A549 (cell line): Measurements from ENCODE around the gene TSHZ2. TPM values are rescaled to one million over a fixed set of nuclear protein-coding genes. Genes with fewer than 3 reads are reported as not detected.
A peak's percentile ranks its signal among the peaks of the same experiment; 100 is the strongest.

Experiments used
- ATAC-seq, 2 experiments: fragments of 200-7000 bp in 1 of 2; fragments of >200 bp in 1 of 2; cut with Nextera tagmentation in 1 of 2; cut with Tn5 transposase in 1 of 2; 3 replicates each; pipeline versions ENCODE4 v1.8.0 to v1.9.1; 2018 to 2020; ENCODE audit warnings: mild to moderate bottlenecking in 1 of 2, moderate library complexity in 1 of 2
- CTCF ChIA-PET: fragments of 300-600 bp; sonication (Branson Sonifier 250); formaldehyde crosslinking; extraction: SDS; loops from one replicate; lab custom pipeline; 2021; ENCODE audit warnings: antibody characterized with exemption, inconsistent platforms; lab: Yijun Ruan, JAX
- POLR2A ChIA-PET: fragments of 350-600 bp; formaldehyde crosslinking; extraction: SDS; loops from one replicate; lab custom pipeline; 2021; ENCODE audit warnings: antibody characterized with exemption, inconsistent platforms; lab: Yijun Ruan, JAX
- DNase-seq, 2 experiments: peaks; one replicate each; pipeline versions ENCODE4 v3.0.0 to v3.0.0-alpha.2; 2011 to 2016; ENCODE audit warnings: low read depth in 1 of 2, low spot score in 1 of 2
- FAIRE-seq: peaks from 2 replicates; lab custom pipeline; 2011; peaks lifted over from hg19 to GRCh38; lab: Jason Lieb, UNC
- H3K27ac ChIP-seq, 2 experiments: fragments of >200 bp; sonication (Bioruptor Twin); formaldehyde crosslinking; 3 replicates each; pipeline ENCODE4 v1.5.1; 2016 to 2017
- H3K4me1 ChIP-seq: fragments of >200 bp; sonication (Bioruptor Twin); formaldehyde crosslinking; 3 replicates; pipeline ENCODE4 v1.6.1; 2016
- H3K4me2 ChIP-seq: fragments of >200 bp; sonication (Bioruptor Twin); formaldehyde crosslinking; 3 replicates; pipeline ENCODE4 v1.6.1; 2016
- H3K4me3 ChIP-seq: fragments of >200 bp; sonication (Bioruptor Twin); formaldehyde crosslinking; 3 replicates; pipeline ENCODE4 v1.5.1; 2016
- H3K9me3 ChIP-seq: fragments of >200 bp; sonication (Bioruptor Twin); formaldehyde crosslinking; 3 replicates; pipeline ENCODE4 v1.6.1; 2016
- BHLHE40 ChIP-seq: IDR thresholded peaks from 2 replicates; pipeline ENCODE4 v1.6.1; 2012; ENCODE audit warnings: low read depth, low read length, inconsistent platforms
- CBX8 ChIP-seq: fragments of 200-600 bp; sonication (generic); IDR thresholded peaks from 2 replicates; pipeline ENCODE4 v1.6.1; 2016
- CHD2 ChIP-seq: fragments of 150-350 bp; IDR thresholded peaks from 2 replicates; pipeline ENCODE4 v1.6.1; 2014; ENCODE audit warnings: low read length; ENCODE audit not compliant: partially characterized antibody
- ESRRA ChIP-seq: fragments of 150-350 bp; IDR thresholded peaks from 2 replicates; pipeline ENCODE4 v1.6.1; 2014; ENCODE audit warnings: mild to moderate bottlenecking, low read length, borderline replicate concordance
- HES2 ChIP-seq: fragments of >200 bp; sonication (Bioruptor Twin); formaldehyde crosslinking; IDR thresholded peaks from 2 replicates; pipeline ENCODE4 v1.6.1; 2016
- HMGXB4 ChIP-seq: fragments of 250-450 bp; sonication (Bioruptor Pico); IDR thresholded peaks from 2 replicates; pipeline ENCODE4 v1.5.0; 2021; ENCODE audit warnings: mild to moderate bottlenecking, moderate library complexity, borderline replicate concordance
- HOXA7 ChIP-seq: fragments of 250-450 bp; sonication (Bioruptor Pico); IDR thresholded peaks from 2 replicates; pipeline ENCODE4 v1.5.0; 2020; ENCODE audit warnings: mild to moderate bottlenecking, moderate library complexity
- MAFK ChIP-seq: fragments of 450-650 bp; IDR thresholded peaks from 2 replicates; pipeline ENCODE4 v1.6.1; 2014; ENCODE audit not compliant: partially characterized antibody
- MAX ChIP-seq: IDR thresholded peaks from 2 replicates; pipeline ENCODE4 v1.6.1; 2012
- NPAS2 ChIP-seq: fragments of 250-450 bp; sonication (Bioruptor Pico); IDR thresholded peaks from 2 replicates; pipeline ENCODE4 v1.8.0; 2022; ENCODE audit warnings: mild to moderate bottlenecking, moderate library complexity, borderline replicate concordance
- POLR2A ChIP-seq: IDR thresholded peaks from 2 replicates; pipeline ENCODE4 v1.6.1; 2012; ENCODE audit warnings: mild to moderate bottlenecking, low read length
- RAD21 ChIP-seq, 2 experiments: fragments of >200 bp in 1 of 2; sonication (Bioruptor Twin) in 1 of 2; formaldehyde crosslinking in 1 of 2; IDR thresholded peaks in 1 of 2; conservative IDR thresholded peaks in 1 of 2; 2 replicates in 1 of 2; 3 replicates in 1 of 2; pipeline ENCODE4 v1.6.1; 2012 to 2018; ENCODE audit warnings: inconsistent platforms in 1 of 2
- RNF2 ChIP-seq: fragments of 200-600 bp; sonication (generic); IDR thresholded peaks from 2 replicates; pipeline ENCODE4 v1.6.1; 2016; ENCODE audit warnings: low read depth, mild to moderate bottlenecking, antibody characterized with exemption, moderate library complexity, borderline replicate concordance
- SMC3 ChIP-seq: fragments of >200 bp; sonication (Bioruptor Twin); formaldehyde crosslinking; IDR thresholded peaks from 3 replicates; pipeline ENCODE4 v1.6.1; 2018; ENCODE audit warnings: inconsistent platforms
- ZC3H11A ChIP-seq: fragments of 450-650 bp; IDR thresholded peaks from 2 replicates; pipeline ENCODE4 v1.6.1; 2014; ENCODE audit warnings: antibody characterized with exemption, mild to moderate bottlenecking
- WGBS: methylation state at CpG from one replicate; pipeline ENCODE4 v1.1.6; 2017; ENCODE audit errors: missing lambda C conversion rate; 5-methylcytosine and 5-hydroxymethylcytosine counted together
- polyA plus RNA-seq, 4 experiments: library from polyadenylated mRNA; depleted of rRNA in 3 of 4; stranded (reverse); fragments of >200 nt; fragmentation: RNase III in 1 of 4; extraction: RNeasy Plus Mini Kit Qiagen cat#74134 plus additional on column Dnase treatment in 1 of 4; gene quantifications; 2 replicates in 3 of 4; 3 replicates in 1 of 4; pipeline ENCODE4 v1.2.3, GENCODE V29; 2011 to 2017

Gene TSHZ2
- polyA plus RNA-seq, 2 of the 4 experiments (the other 2 are of a cell fraction): not detected

- no peak for ATAC-seq
- Histone ChIP-seq H3K4me3 (no peak overlapping the region), H3K27ac (no peak overlapping the region), H3K4me1 (no peaks in the 10 kb centered on the region), H3K4me2 (no peak overlapping the region), H3K9me3 (no peaks in the 10 kb centered on the region)
- CTCF ChIA-PET: no interaction called here
- 11% methylated on average over 10 of the region's 10 CpGs for WGBS
- POLR2A ChIA-PET: no interaction called here
- DNase-seq: no peak
- TF ChIP-seq HMGXB4 (CRISPR knock-in tag): no peak
- no peak for TF ChIP-seq BHLHE40
- TF ChIP-seq HES2: no peak
- TF ChIP-seq MAX: no peak
- TF ChIP-seq HOXA7 (CRISPR knock-in tag): no peak
- TF ChIP-seq CHD2: no peak
- TF ChIP-seq CBX8: no peak
- no peak for TF ChIP-seq SMC3
- TF ChIP-seq ESRRA: no peak
- no peak for FAIRE-seq
These were observed 22.2 kb downstream of the TSHZ2 start for GRCh38 chr20:52994184-52994970.

GRCh38 chr20:52996130-52996529 lies 24.0 kb downstream of the TSHZ2 start:
- WGBS: 45% methylated on average over 1 of the region's 1 CpG
- Histone ChIP-seq H3K4me2 (no peak overlapping the region), H3K27ac (no peak overlapping the region), H3K9me3 (no peaks in the 10 kb centered on the region), H3K4me1 (no peaks in the 10 kb centered on the region), H3K4me3 (no peak overlapping the region)
- DNase-seq (no peak), FAIRE-seq (no peak), ATAC-seq (no peak)
- ChIA-PET CTCF (no interaction called here), POLR2A (no interaction called here)
- no peak for TF ChIP-seq RNF2
- peak; percentile 28 for TF ChIP-seq ZC3H11A

GRCh38 chr20:52996658-52997057 lies 24.5 kb downstream of the TSHZ2 start:
- 17% methylated on average over 6 of the region's 6 CpGs for WGBS
- ChIA-PET POLR2A (no interaction called here), CTCF (no interaction called here)
- no peak for TF ChIP-seq BHLHE40
- no peak for TF ChIP-seq RAD21 (conservative IDR thresholded peaks at IDR 0.05 in 1 of 2, IDR thresholded peaks at IDR 0.05 in 1 of 2)
- TF ChIP-seq POLR2A: no peak
- TF ChIP-seq MAFK: no peak
- no peak for TF ChIP-seq HMGXB4 (CRISPR knock-in tag)
- Histone ChIP-seq H3K27ac (no peak overlapping the region), H3K9me3 (no peaks in the 10 kb centered on the region), H3K4me3 (no peak overlapping the region), H3K4me2 (no peak overlapping the region), H3K4me1 (no peaks in the 10 kb centered on the region)
- ATAC-seq (no peak), DNase-seq (no peak), FAIRE-seq (no peak)

GRCh38 chr20:52998268-52998667 lies 26.1 kb downstream of the TSHZ2 start:
- ATAC-seq (no peak), FAIRE-seq (no peak), DNase-seq (no peak)
- H3K4me3 ChIP-seq: no peak overlapping the region
- H3K27ac ChIP-seq: no peak overlapping the region
- TF ChIP-seq NPAS2: no peak
- POLR2A ChIA-PET: no interaction called here
- H3K4me2 ChIP-seq: no peak overlapping the region
- H3K9me3 ChIP-seq: no peaks in the 10 kb centered on the region
- CTCF ChIA-PET: no interaction called here
- 15% methylated on average over 6 of the region's 6 CpGs for WGBS
- H3K4me1 ChIP-seq: no peaks in the 10 kb centered on the region
